Cerebellar cortex (tissue), 1 donor: Measurements from ENCODE around the gene ZNF516.

Experiments used
- DNase-seq: peaks from one replicate; pipeline ENCODE4 v3.0.0-alpha.2; 2015; ENCODE audit warnings: low spot score

Gene ZNF516

GRCh38 chr18:76468345-76469304 lies 26.4 kb downstream of the ZNF516 start:
- DNase-seq, result no peak

- DNase-seq, result no peak
Measured at GRCh38 chr18:76467371-76468190, 27.5 kb downstream of the ZNF516 start.

- no peak for DNase-seq
Measured at GRCh38 chr18:76466410-76466991, 28.5 kb downstream of the ZNF516 start.

GRCh38 chr18:76465630-76466409 lies 29.2 kb downstream of the ZNF516 start:
- no peak for DNase-seq

- no peak for DNase-seq
Measured at GRCh38 chr18:76464281-76465259, 30.5 kb downstream of the ZNF516 start.

- DNase-seq, result no peak
Measured at GRCh38 chr18:76463872-76464271, 31.2 kb downstream of the ZNF516 start.

- DNase-seq, result no peak
Measured at GRCh38 chr18:76463358-76463757, 31.7 kb downstream of the ZNF516 start.

- DNase-seq, result no peak
Measured at GRCh38 chr18:76462326-76462694, 32.7 kb downstream of the ZNF516 start.

GRCh38 chr18:76461692-76462325 lies 33.2 kb downstream of the ZNF516 start:
- no peak for DNase-seq

GRCh38 chr18:76461148-76461547 lies 33.9 kb downstream of the ZNF516 start:
- no peak for DNase-seq

- no peak for DNase-seq
Measured at GRCh38 chr18:76460482-76460881, 34.6 kb downstream of the ZNF516 start.

- DNase-seq, result peak; percentile 21
Measured at GRCh38 chr18:76459687-76460350, 35.2 kb downstream of the ZNF516 start.

GRCh38 chr18:76459312-76459686 lies 35.7 kb downstream of the ZNF516 start:
- DNase-seq, result no peak

- no peak for DNase-seq
Measured at GRCh38 chr18:76458522-76459311, 36.3 kb downstream of the ZNF516 start.

GRCh38 chr18:76457957-76458356 lies 37.1 kb downstream of the ZNF516 start:
- no peak for DNase-seq

GRCh38 chr18:76457475-76457874 lies 37.6 kb downstream of the ZNF516 start:
- no peak for DNase-seq

- DNase-seq, result no peak
Measured at GRCh38 chr18:76456823-76457222, 38.2 kb downstream of the ZNF516 start.

GRCh38 chr18:76456018-76456750 lies 38.9 kb downstream of the ZNF516 start:
- no peak for DNase-seq
